GM18517 (cell line): ENCODE measurements around the gene AKT1.

Experiments
- ATAC-seq: cut with Tn5 transposase; IDR thresholded peaks from one replicate; pipeline ENCODE4 v1.9.1; 2021; ENCODE audit warnings: mild to moderate bottlenecking, moderate library complexity; ENCODE audit not compliant: unreplicated experiment

The AKT1 gene

DNA sequence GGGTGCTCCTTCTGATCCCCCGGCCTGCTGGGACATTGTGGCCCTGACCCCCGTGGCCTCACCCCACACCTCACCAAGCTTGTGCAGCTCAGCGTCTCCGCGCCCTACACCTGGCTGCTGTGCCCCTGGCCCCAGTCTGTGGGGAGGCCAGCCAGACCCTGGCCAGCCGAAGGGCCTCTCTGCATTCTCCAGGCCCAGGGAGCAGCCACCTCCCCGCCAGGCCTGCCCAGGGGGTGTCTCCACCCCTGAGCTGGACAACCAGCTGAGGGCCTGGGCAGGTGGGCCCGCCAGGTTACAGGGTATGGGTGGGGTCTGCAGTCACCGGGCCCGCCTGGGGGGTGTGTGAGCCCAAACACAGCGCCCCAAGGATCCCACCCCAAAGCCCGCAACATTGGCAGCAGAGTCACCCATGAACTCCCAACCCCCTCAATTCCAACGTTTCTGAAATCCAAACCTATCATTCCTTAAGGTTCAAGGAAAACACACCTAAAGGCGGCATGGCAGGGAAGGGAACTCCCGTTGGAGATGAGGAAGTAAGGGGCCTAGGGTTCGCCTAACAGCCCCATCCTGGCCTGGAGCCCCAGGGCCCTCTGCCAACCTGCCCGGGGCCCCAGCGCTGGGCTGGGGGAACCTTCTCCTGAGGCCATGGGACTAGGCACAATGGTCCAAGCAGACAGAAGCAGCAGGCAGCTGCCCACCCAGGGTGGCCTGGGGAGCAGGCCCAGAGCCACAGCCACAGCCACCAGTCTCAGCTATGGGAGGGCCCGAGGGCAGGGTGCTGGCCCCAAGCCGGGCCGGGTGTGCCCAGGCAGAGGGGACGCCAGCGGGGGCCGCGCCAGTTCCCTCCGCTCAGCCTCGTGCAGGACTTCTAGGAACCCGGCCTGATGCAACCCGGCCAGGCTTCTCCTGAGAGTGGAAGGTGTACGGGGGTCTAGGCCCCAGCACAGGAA, 8.5 kb downstream of the AKT1 start:
- no peak for ATAC-seq

DNA sequence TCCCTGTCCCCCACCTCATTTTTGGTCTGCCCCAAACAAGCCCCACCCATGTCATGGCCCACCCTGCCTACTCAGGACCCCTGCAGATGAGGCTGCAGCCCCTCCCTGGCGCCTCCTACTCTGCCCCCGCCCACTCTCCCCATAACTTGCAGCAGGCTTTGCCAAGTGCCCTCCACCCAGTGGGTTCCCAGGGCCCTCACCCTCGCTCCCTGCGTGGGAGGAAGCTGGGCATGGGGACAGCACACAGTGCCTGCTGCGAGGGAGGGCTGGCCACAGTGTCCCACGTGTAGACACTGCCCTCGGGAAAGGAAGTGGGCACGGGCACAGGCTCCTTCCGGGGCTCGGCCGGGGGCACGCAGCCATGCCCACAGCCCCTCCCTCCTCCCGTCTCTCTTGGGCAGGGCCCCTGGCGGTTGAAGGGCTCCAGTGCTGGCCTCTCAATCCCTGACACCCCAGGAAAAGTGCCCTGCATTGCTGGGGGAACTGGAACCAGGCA, 9.4 kb downstream of the AKT1 start:
- ATAC-seq = no peak

DNA sequence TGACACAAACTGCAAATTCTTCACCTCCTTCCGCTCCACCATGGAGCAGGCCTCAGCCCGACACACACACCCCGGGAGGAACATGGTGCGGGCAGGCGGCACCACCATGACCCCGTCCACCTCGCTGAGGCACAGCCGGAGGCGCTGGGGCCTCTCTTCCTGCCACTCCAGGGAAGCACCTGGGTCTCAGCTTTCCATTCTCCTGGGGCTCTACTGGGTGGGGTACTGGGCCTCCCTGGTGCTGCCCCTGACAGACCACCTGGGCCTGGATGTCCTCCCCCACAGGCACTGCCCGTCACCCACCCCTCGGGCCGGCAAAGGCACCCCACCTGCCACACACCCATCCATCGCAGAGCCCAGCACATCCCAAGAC, 9.9 kb downstream of the AKT1 start:
- ATAC-seq = no peak

DNA sequence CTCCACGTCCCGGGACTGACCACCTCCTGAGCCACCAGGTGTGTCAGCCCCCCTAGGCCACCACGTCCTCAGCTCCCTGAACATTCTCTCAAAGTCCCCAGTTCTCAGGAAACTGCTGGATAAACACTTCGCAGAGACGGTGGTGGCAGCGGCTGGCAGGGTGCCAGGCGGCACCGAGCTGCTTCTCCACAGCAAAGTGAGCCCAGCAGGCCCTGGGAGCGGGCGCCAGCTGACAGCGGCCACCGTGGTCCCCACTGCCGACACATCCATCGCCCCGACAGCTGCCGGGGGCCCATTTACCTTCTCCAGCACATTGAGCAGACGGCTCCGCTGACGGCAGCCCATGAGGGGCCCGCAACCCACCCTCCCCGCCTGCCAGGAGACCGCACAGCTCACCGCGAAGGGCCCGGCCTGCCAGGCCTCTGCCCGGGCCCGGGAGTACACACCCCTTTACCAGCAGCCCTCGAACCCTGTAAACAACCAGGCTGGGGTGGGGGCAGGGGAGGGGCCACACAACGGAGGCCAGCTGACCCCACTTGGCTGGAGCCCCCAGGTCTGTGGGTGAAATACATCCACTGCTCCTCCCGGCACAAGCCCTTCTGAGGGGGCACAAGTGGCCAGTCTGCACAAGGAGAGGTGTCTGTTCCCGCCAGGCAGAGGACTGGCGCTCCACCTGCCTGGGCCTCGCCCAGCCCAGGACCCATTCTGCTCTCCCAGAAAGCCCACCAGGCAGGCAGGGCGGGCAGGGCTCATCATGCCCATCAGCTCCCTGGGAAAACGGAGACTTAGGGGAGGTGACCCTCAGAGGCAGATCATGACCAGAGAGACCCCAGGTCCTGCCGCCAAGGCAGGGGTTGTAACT, 10.5 kb downstream of the AKT1 start:
- no peak for ATAC-seq

DNA sequence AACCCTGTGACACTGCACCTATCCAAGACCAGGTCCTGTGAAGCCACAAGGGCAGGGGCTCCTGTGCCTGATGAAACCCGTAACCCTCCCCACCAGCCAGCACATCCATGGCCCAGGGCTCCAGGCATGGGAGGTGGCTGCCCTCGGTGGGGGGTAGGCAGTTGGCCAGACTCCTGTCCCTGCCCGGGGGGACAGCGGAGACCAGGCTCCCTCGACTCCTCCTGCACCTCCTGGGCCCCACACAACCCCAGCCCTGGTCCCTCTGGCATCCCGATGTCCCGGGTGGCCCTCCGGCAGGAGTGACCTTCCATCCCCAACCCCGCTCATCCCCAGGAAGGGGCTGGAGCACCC, 11.4 kb downstream of the AKT1 start:
- ATAC-seq = no peak

DNA sequence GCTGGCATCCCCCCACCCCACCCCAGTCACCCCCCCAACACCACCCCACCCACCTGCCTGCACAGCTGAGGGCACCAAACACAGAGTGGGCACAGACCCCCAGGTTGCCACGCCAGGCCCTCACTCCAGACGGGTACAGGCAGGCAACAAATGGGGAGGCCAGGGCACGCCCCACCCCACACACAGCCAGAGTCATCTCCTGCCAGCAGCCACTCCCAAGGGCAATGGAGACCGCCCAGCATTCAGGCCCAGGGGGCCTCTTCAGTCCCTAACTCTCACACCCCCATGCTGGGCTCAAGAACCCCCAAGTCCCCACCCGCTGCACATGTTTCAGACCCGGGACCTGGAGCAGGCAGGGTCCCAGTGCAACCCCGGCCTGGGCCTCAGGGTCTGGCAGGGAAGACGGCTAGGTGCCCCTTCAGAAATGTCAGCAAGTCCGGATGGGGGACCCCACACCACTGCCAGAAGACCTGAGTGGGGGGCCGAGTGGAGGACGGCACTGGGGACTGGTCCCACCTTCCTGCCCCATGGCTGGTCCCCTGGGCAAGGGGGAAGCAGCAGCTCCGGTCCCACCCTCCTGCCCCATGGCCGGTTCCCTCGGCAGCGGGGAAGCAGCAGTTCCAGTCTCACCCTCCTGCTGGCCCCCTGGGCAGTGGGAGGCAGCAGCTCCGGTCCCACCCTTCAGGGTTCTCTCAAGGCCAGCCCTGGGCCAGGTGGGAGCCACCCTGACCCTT, 11.9 kb downstream of the AKT1 start:
- no peak for ATAC-seq

DNA sequence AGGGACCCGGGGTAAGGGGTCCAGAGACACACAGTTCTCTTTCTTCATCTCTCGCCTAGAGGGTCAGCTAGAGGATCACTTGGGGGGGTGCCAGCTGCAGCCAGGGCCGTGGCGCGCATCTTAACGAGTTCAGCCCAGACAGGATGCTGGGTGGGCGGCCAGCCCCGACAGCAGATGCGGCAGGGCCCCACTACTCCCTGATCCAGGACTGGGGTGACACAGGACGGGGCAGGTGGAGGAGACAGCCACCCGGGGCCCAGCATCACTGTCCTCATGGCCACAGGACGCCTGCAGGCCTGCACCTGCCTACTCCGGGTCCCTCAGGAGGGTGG, 12.8 kb downstream of the AKT1 start:
- ATAC-seq = no peak

DNA sequence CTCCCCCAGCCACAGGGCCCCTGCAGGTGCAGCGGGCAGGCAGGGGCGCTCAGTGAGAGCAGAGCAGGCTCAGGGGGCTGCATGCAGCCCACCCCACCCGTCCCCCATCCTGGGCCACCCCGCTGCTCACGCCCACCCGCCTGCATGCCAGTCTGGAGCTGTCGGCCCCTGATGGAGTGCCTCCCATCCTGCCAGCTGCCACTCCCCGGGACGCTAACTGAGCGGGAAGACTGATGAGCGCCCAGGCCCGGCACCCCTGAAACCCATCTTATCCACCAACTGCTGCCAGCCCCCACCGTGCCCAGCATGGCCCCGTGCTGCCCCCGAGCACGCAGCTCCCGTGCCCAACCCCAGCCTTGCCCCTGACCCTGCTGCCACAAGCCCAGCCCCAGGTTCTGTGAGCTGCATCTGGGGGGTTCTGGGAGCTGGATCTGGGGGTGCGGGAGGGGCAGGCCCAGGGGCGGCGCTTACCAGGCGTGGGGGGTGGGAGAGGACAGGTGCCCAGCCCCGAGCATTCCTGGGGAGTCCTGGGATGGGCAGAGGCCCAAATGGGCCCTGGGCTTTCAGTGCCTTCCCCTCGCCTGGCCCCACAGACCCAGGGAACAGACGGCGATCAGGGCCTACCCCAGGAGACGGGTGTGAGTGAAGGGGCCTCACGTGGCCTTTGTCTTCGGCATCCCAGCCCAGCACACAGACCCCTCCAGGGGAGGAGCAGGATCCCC, 13.3 kb downstream of the AKT1 start:
- no peak for ATAC-seq

DNA sequence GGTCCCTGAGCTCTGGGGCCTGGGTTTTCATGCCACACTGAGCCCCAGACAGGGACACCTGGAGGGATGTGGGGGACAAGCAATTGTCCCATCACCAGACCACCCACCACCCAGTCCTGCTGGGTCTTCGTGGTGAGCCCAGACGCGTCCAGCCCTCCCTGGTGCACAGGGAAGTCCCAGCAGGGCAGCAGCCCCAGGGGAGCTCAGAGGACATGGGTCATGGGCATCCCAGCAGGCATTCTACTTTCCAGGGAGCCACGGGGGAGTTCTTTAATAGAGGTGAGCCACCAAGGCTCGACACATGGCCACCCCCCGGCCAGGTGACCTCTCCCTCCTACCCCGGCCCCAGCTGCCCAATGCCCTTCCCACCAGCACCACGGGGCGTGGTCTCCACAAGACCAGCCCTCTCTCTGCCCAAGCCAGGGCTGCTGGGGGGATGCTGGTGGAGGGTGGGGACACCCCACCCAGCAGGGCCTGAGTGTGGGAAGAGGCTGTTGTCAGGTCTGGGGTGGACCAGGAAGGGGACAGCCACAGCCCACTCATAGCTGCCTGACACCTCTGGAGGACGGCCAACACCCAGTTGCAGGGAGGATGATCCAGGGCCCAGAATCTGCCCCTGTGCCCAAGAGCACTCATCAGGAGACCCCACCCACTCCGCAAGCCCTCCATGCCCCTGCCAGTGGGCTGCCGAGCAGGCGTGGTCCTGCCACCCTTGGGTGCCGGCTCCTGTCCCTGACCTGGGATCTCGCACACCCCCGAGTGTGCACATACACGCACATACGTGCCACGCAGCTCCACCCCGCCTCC, 14.1 kb downstream of the AKT1 start:
- ATAC-seq = no peak

DNA sequence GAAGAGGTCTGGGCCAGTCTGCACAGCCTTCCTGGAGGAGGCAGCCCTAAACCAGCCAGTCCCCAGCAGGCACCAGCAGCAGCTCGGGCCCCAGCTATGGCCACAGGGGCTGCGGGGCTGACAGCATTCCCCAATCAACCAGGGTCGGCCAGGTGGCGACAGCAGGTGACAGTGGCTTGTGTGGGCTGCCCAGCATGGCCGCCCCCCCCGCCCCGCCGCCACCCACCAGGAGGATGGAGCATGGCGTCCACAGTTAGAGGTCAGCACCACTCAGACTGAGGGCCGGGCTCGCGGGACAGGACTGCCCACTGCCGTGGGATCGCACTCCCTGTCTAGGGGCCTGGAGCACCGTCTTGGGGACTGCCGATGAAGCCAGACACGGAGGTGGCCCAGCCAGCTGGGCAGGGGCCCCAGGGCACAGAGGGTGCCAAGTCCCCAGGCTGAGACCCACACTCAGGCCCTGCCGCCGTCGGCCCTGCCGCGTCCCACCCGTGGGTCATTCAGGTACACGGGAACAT, 15.0 kb downstream of the AKT1 start:
- no peak for ATAC-seq

DNA sequence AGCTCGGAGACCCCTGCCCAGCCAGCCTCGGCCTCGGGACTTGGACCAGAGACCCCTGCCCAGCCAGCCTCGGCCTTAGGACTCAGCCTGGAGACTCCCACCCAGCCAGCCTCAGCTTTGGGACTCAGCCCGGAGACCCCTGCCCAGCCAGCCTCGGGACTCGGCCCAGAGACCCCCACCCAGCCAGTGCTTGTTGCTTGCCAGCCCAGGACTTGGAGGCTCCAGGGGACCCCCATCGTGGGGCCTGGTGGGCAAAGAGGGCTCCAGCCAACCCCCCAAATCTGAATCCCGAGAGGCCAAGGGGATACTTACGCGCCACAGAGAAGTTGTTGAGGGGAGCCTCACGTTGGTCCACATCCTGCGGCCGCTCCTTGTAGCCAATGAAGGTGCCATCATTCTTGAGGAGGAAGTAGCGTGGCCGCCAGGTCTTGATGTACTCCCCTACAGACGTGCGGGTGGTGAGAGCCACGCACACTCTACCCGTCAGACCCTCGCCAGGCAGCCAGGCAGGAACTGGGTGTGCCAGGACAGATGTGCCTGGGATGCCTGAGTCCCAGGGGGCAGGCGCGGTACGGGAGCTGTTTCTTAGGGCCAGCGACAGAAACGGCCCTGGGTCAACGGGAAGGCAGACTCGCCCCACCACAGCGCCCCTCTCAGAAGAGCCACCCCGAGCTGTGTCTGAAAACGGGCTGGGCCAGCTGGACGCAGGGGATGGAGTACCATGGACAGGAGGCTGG, 15.6 kb downstream of the AKT1 start:
- no peak for ATAC-seq

DNA sequence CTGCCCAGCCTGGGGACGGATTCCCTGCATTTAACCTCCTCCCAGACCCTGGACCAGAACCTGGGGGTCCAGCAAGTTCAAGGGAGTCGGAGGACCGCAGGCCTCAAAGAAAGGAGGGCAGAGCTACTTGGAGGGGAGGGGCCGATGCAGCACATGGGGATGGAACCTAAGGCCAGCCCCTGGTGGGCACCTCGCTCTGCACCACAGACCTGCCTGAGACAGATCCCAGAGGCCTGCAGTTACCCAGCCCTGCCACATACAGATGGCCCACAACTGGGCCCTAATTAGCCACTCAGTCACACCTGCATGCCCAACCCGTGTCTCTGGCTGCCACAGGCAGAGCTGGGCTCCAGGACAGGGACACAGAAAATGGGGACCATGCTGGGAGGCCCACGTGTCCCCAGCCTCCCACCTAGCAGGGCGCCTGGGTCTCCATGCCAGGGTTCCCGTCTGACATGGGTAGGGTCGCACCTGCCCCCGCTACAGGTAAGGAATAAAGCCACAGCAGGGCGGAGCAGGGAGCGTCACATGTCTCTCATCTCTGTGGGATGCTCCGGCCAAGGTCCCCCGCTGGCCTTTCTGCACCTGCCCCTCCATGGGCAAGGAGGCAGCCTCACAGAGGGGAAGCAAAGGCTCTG, 16.7 kb downstream of the AKT1 start:
- ATAC-seq = no peak

DNA sequence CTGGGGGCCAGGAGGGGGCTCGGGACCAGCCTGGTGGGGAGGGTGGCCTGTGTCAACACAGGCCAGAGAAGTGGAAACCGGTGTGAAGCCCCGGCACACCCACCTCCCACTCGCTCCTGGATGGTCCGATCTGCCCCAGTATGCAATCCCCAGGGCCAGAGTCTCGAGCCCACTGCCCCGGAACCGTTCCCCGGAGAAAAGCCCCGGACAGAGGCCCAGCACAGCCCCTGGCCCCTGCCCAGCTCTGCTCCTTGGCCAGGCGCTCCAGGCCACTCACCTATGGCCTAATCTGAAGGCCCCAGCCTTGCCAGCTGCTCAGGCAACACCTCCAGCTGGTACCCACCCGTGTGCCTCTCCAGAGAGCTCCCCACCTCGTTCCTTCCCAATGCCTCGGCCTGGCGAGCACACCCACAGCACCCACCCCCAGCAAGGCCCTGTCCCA, 17.7 kb downstream of the AKT1 start:
- no peak for ATAC-seq

DNA sequence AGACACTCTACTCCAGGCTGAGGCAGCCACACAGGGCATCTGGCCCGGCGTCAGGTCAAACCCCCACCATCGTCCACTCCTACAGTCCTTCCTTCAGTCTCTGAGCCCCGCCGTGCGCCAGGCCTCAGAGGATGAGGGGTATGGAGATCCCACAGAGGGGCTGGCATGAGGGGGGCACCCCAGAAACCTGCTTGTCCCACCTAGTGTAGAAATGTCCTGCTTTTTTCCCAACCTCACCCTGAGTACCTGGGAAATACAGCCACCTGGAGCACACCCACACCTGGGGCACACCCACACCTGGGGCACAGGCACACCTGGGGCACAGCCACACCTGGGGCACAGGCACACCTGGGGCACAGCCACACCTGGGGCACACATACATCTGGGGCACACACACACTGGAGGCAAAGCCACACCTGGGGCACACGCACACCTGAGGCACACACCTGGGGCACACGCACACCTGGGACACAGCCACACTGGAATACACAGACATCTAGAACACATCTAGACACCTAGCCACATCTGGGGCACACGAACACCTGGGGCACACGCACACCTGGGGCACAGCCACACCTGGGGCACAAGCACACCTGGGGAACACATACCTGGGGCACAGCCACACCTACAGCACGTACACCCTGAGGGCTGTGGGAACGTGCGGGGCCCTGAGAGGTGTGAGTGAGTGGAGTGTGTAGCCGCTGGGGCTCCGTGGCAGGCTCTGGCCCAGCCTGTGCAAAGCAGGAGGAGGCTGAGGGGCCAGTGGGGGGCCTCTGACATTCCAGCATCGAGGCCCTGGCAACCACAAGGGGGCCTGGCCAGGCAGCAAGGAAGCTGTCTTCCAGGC, 18.4 kb downstream of the AKT1 start:
- ATAC-seq = no peak

DNA sequence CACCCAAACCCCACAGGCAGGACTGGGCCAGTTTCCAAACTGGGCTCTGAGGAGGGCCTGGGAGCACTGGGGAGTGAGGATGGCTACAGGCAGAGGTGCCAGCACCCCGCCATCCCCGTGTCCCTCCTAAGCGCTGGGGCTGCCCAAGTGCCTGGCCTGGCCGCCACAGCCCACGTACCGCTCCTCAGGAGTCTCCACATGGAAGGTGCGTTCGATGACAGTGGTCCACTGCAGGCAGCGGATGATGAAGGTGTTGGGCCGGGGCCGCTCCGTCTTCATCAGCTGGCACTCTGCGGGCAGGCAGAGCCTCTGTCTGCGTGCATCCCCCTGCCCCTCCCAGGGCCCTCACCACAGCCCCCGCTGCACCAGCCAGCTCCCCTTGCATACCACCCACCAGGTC, 19.1 kb downstream of the AKT1 start:
- no peak for ATAC-seq

DNA sequence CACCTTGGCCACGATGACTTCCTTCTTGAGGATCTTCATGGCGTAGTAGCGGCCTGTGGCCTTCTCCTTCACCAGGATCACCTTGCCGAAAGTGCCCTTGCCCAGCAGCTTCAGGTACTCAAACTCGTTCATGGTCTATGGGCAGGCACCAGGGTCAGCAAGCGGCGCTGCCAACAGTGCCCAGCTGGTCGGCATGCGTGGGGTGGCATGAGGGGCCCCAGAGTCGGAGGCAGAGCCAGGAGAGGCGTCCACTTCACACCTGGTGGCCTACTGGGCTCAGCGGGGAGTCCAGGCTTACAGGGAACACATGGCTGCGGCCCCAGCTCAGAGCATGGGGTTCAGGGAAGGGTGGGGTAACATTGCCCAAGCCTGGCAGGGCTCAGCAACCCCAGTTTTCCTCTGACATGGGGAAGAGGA, 20.5 kb downstream of the AKT1 start:
- no peak for ATAC-seq

DNA sequence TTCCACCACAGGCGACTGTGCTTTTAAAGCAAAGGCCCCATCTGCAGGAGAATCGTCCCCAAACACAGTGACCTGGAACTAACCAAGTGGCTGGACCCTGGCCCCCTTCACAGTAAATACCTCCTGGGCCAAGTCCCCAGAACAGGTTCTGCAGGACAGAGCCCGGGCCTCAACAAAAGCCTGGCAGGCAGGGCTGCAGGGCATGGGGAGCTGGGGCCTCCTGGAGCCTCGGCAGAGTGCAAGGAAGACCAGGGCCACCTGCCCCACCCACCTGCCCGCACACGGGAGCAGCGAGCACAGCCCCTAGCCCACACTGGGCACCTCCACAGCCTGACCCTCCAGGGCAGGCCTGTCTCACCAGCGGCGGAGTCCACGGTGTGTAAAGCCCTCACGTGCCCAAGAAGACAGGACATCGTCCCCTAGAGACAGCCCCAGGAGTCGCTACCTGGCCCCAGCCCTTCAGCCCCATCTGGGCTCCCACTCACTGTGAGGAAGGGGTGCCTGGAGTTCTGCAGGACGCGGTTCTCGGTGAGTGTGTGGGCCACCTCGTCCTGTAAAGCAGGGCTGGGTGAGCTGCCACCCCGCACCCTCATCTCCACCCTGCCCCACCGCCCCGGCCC, 21.0 kb downstream of the AKT1 start:
- ATAC-seq = no peak
